ENCODE measurements around the gene CYP27C1. TPM values are rescaled to one million over a fixed set of nuclear protein-coding genes. Genes with fewer than 3 reads are reported as not detected.

Gene CYP27C1
- total and polyA plus RNA-seq, 2 experiments from 2014 or later = 1.8 to 2.9 TPM

DNA sequence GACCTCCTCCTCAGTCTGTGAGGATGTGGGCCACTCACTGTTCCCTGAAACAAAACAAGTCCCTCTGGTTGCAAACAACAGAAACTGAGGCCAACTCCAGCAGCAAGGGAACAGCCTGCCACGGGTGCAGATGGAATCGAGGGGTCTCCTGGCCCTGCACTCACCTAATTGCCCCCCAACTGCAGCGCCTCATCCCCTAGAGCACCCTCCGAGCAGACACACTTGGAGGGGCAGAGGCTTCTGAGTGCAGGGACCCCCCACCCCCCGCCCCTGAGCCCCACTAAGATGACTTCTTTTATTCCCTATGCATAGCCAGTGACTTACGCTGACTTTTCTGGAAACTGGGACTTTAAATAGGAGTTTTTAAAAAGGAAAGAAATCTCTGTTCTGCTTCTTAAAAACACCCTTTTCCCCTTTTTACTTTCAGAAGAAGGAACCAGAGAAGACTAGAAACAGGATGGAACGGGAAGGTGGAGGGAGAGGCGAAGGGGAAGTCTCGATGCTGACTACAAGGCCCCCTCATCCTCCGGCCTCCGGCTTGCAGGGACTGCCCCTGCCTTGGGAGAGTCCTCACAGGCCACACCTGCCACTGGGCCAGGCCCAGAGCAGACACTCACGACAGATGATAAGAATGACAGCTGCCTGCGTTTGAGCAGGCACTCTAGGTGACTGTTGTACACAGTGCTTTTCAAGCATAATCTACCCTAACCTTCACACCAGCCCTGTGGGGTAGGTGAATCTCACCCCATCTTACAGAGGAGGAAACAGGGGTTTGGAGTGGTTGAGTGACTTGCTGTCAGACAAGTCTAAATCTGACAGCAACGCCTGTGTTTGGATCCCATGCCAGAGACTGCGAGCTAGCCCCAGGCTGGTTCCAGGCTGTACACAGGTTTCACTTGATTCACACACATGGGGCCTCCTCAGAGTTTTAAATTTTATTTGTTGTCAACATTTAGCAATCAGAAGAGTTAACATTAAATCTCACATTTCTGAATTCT lies 85.0 kb downstream of the CYP27C1 start (continued):
- TF ChIP-seq, protein P1, sequence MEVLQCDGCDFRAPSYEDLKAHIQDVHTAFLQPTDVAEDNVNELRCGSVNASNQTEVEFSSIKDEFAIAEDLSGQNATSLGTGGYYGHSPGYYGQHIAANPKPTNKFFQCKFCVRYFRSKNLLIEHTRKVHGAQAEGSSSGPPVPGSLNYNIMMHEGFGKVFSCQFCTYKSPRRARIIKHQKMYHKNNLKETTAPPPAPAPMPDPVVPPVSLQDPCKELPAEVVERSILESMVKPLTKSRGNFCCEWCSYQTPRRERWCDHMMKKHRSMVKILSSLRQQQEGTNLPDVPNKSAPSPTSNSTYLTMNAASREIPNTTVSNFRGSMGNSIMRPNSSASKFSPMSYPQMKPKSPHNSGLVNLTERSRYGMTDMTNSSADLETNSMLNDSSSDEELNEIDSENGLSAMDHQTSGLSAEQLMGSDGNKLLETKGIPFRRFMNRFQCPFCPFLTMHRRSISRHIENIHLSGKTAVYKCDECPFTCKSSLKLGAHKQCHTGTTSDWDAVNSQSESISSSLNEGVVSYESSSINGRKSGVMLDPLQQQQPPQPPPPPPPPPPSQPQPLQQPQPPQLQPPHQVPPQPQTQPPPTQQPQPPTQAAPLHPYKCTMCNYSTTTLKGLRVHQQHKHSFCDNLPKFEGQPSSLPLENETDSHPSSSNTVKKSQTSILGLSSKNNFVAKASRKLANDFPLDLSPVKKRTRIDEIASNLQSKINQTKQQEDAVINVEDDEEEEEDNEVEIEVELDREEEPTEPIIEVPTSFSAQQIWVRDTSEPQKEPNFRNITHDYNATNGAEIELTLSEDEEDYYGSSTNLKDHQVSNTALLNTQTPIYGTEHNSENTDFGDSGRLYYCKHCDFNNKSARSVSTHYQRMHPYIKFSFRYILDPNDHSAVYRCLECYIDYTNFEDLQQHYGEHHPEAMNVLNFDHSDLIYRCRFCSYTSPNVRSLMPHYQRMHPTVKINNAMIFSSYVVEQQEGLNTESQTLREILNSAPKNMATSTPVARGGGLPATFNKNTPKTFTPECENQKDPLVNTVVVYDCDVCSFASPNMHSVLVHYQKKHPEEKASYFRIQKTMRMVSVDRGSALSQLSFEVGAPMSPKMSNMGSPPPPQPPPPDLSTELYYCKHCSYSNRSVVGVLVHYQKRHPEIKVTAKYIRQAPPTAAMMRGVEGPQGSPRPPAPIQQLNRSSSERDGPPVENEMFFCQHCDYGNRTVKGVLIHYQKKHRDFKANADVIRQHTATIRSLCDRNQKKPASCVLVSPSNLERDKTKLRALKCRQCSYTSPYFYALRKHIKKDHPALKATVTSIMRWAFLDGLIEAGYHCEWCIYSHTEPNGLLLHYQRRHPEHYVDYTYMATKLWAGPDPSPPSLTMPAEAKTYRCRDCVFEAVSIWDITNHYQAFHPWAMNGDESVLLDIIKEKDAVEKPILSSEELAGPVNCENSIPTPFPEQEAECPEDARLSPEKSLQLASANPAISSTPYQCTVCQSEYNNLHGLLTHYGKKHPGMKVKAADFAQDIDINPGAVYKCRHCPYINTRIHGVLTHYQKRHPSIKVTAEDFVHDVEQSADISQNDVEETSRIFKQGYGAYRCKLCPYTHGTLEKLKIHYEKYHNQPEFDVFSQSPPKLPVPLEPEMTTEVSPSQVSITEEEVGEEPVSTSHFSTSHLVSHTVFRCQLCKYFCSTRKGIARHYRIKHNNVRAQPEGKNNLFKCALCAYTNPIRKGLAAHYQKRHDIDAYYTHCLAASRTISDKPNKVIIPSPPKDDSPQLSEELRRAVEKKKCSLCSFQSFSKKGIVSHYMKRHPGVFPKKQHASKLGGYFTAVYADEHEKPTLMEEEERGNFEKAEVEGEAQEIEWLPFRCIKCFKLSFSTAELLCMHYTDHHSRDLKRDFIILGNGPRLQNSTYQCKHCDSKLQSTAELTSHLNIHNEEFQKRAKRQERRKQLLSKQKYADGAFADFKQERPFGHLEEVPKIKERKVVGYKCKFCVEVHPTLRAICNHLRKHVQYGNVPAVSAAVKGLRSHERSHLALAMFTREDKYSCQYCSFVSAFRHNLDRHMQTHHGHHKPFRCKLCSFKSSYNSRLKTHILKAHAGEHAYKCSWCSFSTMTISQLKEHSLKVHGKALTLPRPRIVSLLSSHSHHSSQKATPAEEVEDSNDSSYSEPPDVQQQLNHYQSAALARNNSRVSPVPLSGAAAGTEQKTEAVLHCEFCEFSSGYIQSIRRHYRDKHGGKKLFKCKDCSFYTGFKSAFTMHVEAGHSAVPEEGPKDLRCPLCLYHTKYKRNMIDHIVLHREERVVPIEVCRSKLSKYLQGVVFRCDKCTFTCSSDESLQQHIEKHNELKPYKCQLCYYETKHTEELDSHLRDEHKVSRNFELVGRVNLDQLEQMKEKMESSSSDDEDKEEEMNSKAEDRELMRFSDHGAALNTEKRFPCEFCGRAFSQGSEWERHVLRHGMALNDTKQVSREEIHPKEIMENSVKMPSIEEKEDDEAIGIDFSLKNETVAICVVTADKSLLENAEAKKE (CRISPR knock-in tag; IDR thresholded peaks at IDR 0.05) = no peak

DNA sequence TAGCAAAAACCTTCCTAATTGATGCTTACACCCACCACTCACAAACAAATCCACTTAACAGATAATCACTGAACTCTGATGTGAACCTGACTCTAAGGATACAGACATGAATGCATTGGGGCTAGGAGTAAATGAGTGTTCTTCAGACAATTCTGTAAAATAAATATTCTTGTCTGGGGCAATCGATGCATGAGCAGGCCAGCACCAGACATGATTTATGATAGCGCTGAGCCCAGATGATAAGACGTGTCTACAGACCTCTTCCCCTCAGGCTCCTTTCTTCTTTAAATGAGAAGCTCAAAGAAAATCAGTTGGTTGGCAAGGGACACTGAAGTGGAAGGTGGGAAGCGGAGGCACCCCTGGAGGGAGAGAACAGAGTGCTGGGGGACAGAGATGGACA lies 85.9 kb downstream of the CYP27C1 start:
- H4K20me1 ChIP-seq (replicated peaks; ENCODE audit: insufficient read depth) = no peaks in the 10 kb centered on the region

More for the DNA sequence above, 85.9 kb downstream of the CYP27C1 start:
- Mint-ChIP-seq H3K36me3 (ENCODE audit: low read depth) (no peaks in the 10 kb centered on the region; the same call in 2 of the 3 replicates), H3K4me3 (no peak overlapping the region), H3K27ac (no peak overlapping the region), H3K27me3 (ENCODE audit: insufficient read depth, low read depth, poor library complexity) (peaks cover 9% of the 10 kb centered on the region), H3K9me3 (peaks cover 2% of the 10 kb centered on the region; the same call in 1 of the 3 replicates), H3K4me1 (no peaks in the 10 kb centered on the region)
- Histone ChIP-seq H3F3A (replicated peaks; ENCODE audit: low read depth) (no peaks in the 10 kb centered on the region), H3K4me1 (ENCODE audit: insufficient read depth) (no peaks in the 10 kb centered on the region), H3K4me2 (no peak overlapping the region), H2AFZ (no peak overlapping the region), H3K79me2 (replicated peaks; ENCODE audit: insufficient read depth) (no peaks in the 10 kb centered on the region), H3K9me2 (ENCODE audit: insufficient read depth) (no peaks in the 10 kb centered on the region), H3K27ac (ENCODE audit: low read depth) (no peak overlapping the region), H3K27me3 (ENCODE audit: insufficient read depth) (no peaks in the 10 kb centered on the region), H3K4me3 (no peak overlapping the region), H3K36me3 (ENCODE audit: insufficient read depth) (no peaks in the 10 kb centered on the region)
- ATAC-seq = no peak
- DNase-seq (ENCODE audit: low spot score) = no peak
- TF ChIP-seq STAT1 (IDR thresholded peaks at IDR 0.05; ENCODE audit: unreplicated experiment) = no peak

Small RNA genes within 50 kb of the gene (small RNA-seq; reads per million reads assigned to genes)
- gene NIFKP9 (ENCODE audit: low replicate concordance) = not detected

Other genes with a start within 250 kb of the CYP27C1 start
- 52.7 and 56.4 TPM in 2 replicates for gene BIN1, start 113.1 kb downstream of the CYP27C1 start, total RNA-seq (2014; rRNA removed; shearing (Covaris generic))
- gene BIN1, start 113.1 kb downstream of the CYP27C1 start, polyA plus RNA-seq (2016; fragmentation: Nextera tagmentation; extraction: Ambion mirVana) = 30.0 and 30.1 TPM in 2 replicates
- 42.5 and 62.7 TPM in 2 replicates for gene ERCC3, start 73.8 kb upstream of the CYP27C1 start, total RNA-seq (2014; rRNA removed; shearing (Covaris generic))
- gene ERCC3, start 73.8 kb upstream of the CYP27C1 start, polyA plus RNA-seq (2016; fragmentation: Nextera tagmentation; extraction: Ambion mirVana) = 34.9 and 35.1 TPM in 2 replicates
- gene MAP3K2, start 167.7 kb upstream of the CYP27C1 start, total RNA-seq (2014; rRNA removed; shearing (Covaris generic)) = 23.5 and 24.7 TPM in 2 replicates
- gene MAP3K2, start 167.7 kb upstream of the CYP27C1 start, polyA plus RNA-seq (2016; fragmentation: Nextera tagmentation; extraction: Ambion mirVana) = 7.3 and 10.2 TPM in 2 replicates
- gene PROC, start 198.1 kb upstream of the CYP27C1 start, total RNA-seq (2014; rRNA removed; shearing (Covaris generic)) = 1.2 and 1.7 TPM in 2 replicates
- gene PROC, start 198.1 kb upstream of the CYP27C1 start, polyA plus RNA-seq (2016; fragmentation: Nextera tagmentation; extraction: Ambion mirVana) = 2.4 and 2.7 TPM in 2 replicates

All from GM23338 (cell line).